HG03469 (cell line): ENCODE data around the gene TFDP1.

ENCODE experiments used
- ATAC-seq: cut with Tn5 transposase; IDR thresholded peaks from one replicate; pipeline ENCODE4 v1.9.1; 2021; ENCODE audit warnings: mild to moderate bottlenecking, moderate library complexity, moderate number of reproducible peaks; ENCODE audit not compliant: unreplicated experiment

Gene TFDP1

DNA sequence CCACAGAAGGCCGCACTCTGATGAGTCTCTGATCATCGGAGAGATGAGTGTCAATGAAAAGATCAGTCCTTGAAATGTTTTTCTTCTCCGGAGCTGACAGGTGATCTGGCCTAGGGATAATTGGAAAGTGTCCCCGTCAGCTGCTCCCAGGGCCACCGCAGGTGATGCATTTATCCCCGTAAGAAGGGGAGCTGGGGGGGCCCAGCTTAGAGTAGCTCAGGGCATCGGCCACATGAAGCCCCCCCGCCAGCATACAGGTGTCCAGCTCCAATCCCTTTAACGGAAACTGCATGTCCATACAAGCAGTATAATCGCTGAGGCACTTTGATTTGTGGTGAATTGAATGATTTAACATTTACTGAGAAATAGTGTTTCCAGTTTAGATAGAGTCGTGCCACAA is 45.7 kb downstream of the TFDP1 start:
- ATAC-seq: no peak

DNA sequence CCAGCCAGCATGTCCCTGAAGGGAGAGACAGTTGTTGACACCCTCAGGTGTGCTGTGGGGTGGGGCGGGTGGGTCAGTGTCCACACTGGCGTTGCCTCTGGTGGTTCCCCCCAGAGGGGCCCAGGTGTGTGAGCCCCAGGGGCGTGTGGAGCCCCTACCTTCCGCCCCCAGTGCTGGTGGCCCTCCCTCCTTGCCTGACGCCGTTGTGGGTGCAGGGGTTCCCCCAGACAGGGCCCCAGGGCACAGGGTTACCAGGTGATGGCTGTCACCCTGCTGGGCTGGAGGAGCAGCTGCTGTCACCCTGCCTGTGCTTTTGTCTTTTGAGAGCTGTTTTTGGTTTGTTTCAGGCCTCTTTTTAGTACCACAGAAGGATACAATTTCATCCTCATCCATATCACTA is 46.3 kb downstream of the TFDP1 start:
- ATAC-seq: no peak

DNA sequence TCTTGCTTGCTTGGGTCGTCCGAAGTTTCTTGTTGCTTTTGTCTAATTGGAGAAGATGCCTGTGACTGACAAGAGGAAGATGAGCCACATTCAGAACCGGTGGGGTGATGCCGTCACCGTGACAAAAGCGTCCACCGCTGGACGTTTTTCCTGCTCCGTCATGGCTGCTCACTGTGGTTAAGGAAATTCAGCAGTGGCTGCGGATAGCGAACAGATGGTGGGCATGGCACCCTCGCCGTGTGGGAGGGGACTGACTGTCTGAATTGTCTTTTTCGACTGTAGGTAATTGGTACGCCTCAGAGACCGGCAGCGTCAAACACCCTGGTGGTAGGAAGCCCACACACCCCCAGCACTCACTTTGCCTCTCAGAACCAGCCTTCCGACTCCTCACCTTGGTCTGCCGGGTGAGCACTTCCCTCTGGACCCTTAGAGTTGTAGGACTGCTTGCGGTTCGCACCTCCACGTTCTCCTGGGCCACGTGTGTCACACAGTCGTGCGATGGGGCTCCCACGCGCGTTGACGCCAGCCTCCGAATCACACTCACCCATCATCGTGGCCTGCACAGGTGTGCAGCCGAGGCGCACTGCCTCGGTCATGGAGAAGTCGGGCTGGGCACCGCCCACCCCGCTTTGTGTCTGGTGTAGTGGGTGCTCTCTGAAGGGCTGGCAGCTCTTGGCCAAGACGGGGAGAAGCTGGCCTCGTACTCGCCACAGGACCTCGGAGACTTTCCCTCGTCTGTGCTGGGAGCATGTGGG is 47.0 kb downstream of the TFDP1 start:
- no peak for ATAC-seq

DNA sequence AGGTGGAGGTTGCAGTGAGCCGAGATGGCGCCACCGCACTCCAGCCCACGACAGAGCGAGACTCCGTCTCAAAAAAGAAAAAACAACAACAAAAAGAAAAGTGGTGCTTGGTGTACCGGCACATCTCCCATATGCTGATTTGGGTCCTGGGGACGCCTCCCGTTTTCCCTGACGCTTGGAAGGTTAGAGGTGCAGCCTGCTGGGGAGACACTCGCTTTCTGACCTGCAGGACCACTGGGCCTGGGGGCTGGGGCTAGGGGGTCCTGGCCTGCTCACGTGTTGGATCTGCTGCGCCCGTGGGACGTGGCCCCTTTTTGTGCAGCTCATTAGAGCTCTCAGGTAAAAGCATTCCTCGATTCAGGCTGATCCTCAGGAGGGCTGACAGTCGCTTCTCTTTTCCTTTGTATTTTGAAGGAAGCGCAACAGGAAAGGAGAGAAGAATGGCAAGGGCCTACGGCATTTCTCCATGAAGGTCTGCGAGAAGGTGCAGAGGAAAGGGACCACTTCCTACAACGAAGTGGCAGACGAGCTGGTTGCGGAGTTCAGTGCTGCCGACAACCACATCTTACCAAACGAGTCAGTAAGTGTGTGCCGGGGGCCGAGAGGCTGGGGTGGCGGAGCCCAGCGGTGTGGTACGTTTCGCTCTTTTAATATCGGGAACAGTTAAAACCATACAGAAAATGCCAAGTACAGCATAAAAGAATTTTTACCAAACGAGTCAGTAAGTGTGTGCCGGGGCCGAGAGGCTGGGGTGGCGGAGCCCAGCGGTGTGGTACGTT is 48.3 kb downstream of the TFDP1 start:
- ATAC-seq: no peak

DNA sequence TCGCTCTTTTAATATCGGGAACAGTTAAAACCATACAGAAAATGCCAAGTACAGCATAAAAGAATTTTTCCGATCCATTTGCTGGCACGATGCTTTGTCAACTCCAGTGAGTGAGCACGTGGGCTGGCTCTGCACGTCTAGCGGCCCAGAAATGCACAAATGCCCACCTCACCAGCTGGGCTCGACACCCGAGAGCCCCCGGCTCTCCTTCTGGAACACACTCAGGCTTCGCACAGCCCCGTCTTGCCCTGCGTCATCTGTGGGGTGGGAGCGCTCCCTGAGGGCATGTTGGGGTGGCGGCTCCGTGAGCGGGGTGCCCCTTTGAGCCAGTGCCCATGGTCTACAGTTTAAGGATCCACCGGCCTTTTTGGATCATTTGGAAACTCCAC is 48.9 kb downstream of the TFDP1 start:
- ATAC-seq: no peak

DNA sequence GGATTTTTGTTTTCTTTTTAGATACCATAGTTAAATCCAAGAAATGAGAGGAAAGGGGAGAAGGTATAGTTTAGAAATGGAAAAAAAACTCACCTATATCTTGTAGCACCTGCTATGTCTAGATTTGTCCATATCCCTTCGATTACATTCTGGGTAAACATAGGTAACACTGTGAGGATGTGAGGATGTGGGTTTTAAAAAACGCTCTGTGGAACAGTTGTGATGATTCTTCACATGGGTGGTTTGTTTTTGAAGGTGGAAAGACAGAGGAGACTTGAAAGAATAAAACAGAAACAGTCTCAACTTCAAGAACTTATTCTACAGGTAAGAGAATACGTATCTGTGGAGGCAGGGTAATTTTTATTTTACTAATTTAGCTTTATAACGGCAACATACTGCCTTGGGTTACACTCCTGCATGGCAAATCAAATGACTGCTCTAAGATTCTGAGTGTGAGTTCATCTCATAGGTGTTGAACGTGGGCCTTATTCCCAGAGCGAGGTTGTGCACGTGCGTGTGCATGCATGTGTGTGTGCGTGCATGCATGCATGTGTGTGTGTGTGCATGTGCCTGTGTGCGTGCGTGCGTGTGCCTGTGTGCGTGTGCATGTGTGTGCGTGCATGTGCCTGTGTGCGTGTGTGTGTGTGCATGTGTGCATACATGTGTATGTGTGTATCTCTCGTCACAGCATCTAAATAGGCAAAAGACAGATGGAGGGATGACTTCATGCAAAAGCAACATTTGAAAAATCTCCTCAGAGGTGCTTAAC is 49.9 kb downstream of the TFDP1 start:
- no peak for ATAC-seq

DNA sequence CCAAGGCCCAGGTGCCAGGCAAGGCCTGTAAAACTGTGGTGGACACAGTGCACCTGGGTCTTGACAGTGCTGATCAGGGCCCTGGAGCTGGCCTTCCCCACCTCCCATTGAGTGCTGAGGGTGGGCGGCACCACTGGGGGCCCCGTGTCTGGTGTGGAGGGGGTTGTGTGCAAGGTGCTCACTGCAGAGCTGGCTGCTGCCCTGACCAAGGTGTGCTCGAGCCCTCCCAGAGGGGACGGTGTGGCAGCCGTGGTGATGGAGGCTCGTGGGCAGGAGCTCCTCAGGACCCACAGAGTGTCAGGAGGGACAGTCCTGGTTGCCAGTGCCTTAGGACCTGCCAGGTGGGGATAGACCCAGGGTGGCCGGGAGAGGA is 50.5 kb downstream of the TFDP1 start:
- no peak for ATAC-seq

DNA sequence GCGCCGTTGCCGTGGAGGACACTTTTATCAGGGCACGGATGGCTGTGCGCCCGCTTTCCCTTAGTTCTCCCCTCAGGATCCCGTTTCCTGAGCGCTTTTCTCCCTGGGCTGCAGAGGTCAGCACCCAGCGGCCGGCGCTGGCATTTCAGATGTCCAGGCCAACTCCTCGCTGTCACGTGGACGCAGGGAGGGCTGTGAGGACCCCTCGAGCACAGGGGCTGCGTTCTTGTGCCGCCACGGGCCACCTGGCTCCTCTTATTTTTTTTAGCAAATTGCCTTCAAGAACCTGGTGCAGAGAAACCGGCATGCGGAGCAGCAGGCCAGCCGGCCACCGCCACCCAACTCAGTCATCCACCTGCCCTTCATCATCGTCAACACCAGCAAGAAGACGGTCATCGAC is 51.2 kb downstream of the TFDP1 start:
- no peak for ATAC-seq

DNA sequence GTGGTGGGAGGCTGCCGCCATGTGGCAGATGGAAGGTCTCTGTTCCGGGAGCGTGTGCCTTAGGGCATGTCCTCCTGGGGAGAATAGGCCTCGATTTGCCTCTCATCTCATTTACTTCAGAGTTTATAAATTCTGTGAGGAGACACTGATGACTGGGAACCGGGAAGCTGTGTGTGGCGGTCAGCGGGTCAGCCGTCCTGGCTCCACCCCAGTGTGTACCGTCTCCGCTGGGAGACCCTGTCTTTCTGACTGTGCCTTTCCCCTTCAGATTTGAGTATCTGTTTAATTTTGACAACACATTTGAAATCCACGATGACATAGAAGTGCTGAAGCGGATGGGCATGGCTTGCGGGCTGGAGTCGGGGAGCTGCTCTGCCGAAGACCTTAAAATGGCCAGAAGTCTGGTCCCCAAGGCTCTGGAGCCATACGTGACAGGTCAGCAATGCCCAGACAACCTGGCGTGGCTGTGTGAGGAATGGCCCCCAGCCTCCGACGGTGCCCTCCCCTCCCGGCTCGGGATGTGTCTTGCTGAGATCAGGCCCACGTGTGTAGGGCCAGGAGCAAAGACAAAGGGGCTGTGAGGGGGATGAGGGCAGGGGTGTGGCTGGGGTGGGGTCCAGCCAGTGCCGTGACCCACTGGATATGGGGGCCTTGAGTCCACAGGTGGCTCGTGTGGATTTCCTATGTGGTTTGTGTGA is 51.9 kb downstream of the TFDP1 start:
- ATAC-seq: no peak

DNA sequence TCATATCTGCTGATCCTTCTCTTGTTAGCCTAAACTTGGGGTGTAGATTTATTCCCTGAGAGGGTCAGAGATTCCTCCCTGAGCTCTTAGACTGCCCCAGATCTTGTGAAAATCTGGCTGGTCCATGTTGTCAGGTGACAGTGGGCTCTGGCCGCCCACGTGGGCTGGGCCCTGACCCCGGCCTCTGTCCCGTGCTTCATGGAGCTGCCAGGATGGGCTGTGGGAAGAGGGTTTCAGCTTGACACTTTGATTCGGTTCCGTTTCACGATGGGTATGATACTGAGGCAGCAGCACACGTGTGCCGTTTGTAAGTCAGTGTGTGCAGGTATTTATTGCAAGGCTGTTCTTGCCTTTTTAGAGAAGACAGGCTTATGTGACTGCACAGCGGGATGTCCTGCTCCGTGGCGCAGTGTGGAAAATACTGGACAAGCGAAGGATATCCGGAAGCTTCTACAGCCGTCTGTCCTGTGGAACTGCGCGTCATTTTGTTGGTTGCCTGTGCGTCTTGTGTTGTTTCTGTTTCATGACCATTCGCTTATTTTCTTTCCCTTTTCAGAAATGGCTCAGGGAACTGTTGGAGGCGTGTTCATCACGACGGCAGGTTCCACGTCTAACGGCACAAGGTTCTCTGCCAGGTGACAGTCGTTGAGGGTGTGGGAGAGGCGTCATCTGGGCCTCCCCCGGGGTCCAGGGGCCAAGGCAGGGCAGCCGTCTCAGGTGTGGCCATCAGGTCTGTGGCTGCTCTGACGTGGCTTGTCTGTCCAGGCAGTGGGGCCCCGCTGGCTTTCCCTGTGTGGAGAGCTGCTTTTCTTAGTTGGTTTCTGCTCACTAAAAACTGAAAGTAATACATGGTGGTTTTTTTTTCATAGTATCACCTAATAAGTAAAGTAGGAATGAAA is 53.0 kb downstream of the TFDP1 start:
- no peak for ATAC-seq

DNA sequence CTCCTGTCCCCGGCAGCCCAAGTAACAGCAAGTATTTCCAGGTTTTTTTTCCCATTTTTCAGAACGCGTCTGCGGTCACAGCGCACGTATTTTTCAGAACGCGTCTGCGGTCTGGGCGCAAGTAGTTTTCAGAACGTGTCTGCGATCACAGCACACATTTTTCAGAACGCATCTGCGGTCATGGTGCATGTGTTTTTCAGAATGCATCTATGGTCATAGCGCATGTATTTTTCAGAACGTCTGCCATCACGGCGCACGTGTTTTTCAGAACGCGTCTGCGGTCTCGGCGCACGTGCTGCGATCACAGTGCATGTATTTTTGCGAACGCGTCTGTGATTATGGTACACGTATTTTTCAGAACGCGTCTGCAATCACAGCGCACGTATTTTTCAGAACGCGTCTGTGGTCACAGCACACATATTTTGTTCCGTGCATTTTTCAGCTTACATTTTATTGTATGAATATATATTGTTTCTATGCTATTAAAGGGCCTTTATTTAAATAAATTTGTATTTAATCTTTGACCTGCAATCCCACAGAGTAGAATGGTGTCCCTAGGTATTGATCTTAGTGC is 53.7 kb downstream of the TFDP1 start:
- no peak for ATAC-seq

DNA sequence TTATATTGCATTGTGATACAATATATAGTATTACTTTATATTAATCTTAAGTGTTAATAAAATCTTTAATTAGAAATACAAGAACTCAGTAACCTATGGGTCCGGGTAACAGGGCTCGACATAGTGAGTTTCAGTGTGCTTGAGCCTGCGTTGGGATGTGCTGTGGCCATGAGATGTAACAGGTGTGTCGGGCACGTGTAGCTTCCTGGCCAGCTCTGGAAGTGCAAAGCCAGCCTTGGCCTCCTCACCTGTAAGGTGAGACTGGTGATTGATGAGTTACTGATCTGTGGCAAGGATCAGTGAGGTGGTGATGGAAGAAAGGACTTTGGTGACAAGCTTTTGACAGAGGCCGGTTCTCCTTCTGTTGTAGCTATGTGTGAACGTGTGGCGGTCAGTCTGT is 54.3 kb downstream of the TFDP1 start:
- ATAC-seq: no peak

DNA sequence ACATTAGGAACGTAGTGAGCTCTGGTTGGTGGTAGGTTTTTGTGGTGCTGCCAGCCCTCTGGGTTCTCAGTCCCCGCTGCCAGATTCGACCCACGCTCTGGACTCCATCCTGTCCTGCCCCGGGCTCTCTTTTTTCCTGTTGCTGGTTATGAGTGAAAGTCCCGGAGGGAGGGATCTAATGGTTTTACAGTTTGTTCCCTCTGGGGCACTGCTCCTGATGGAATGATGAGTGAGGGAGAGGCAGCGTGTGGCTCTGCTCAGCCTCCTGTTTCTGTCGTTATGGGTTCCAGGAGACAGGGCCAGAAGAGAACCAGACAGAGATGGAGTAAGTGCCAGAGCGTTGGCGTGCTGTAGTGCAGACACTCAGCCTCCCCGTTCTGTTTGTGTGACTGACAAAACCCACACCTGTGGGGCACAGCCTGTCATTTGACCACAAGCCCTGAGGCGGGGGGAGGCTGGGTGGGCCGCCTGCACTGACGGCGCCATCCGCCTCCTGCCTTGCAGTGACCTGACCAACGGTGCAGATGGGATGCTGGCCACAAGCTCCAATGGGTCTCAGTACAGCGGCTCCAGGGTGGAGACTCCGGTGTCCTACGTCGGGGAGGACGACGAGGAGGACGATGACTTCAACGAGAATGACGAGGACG is 55.2 kb downstream of the TFDP1 start:
- no peak for ATAC-seq

DNA sequence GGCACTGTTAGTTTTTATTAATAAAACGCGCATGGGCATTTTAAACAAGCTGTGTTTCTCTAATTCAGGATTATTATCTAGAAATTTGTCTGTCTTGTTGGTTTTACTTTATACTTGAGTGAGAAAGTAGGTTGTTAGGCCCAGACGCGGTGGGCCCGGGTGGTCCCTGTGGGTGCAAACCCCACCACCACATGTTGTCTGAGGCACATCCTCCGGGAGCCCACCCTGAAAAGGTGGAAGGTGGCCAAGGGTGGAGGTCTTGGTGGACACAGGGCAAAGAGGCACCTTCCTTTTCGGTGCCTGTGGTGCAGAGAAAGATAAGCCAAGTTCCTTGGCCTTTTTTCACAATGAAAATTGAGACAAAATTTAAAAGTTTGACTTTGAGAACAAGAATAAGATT is 56.9 kb downstream of the TFDP1 start:
- ATAC-seq: no peak

DNA sequence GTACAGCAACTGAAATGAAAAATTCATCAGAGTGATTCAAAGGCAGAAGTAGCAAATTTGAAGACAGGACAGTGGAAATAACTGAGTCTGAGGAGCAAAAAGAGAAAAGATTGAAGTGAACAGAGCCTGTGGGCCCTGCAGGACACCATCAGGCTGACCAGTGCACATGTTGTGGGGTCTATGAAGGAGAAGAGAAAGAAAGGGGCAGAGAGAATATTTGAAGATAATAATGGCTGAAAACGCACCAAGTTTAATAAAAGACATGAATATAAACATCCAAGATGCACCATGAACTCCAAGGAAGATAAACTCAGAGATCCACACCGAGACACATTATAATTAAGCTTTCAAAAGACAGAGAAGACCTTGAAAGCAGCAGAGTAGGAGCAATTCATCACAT is 58.0 kb downstream of the TFDP1 start:
- no peak for ATAC-seq

DNA sequence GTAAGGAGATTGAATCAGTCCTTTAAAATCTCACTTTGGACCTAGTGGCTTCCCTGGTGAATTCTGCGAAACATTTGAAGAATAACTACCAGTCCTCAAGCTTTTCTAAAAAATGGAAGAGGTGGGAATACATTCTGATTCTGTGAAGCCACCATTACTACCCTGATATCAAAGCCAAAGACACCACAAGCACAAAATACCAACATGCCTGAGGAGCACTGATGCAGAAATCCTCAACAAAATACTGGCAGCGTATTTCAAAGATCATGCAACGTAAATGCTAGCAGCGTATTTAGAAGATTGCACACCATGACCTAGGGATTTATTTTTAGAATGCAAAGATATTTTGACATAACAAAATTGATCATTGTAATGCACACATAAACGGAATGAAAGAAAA is 59.0 kb downstream of the TFDP1 start:
- ATAC-seq: no peak

DNA sequence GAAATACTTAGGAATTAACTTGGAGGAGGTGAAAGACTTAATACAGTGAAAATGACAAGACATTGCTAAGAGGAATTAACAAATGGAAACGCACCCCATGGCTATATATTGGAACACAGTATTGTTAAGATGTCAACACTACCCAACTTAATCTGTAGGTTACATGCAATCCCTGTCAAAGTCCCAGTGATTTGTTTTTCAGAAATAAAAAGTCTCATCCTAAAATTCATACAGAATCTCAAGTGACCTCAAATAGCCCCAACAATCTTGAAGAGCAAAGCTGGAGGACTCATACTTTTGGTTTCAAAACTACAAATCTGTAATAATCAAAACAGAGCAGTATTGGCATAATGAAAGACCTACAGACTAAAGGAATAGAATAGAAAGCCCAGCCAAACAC is 60.2 kb downstream of the TFDP1 start:
- no peak for ATAC-seq

DNA sequence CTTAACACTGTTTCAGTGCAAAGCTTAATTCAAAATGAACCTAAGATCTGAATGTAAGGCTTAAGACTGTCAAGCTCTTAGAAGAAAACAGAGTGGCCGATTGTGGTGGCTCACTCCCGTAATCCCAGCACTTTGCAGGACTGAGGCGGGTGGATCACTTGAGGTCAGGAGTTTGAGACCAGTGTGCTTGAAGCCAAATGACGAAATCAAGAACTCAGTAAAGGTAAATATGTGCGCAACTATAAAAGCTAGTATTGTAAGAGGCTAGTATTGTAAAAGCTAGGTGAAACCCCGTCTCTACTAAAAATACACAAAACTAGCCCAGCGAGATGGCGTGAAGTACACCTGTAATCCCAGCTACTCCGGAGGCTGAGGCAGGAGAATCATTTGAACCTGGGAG is 60.8 kb downstream of the TFDP1 start:
- ATAC-seq: no peak

DNA sequence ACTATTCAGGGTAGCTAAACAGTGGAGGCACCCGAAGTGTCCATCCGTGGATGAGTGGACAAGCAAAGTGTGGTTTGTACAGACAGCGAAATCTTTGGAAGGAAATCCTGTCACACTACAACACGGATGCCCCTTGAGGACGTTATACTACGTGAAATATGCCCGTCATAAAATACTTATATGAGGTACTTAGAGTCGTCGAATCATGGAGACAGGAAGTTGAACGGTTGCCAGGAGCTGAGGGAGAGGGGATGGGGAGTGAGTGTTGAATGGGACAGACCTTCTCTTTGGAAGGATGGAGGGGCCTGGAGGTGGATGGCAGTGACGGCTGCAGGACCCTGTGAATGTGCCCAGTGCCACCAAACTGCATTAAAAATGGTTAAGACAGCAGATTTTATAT is 61.8 kb downstream of the TFDP1 start:
- no peak for ATAC-seq
